Thoracic aorta (tissue), 2 donors: ENCODE data around the gene EPHB2. TPM values are rescaled to one million over a fixed set of nuclear protein-coding genes. Genes with fewer than 3 reads are reported as not detected.

Experiments
- ATAC-seq: fragments of 150-250 bp; one replicate; pipeline ENCODE4 v1.8.0; 2017; ENCODE audit warnings: low read depth; ENCODE audit not compliant: insufficient number of reproducible peaks, low FRiP score
- DNase-seq: peaks from one replicate; pipeline ENCODE4 v3.0.0-alpha.2; 2020; ENCODE audit warnings: low spot score
- H3K27ac ChIP-seq, 2 donors: fragments of 200-600 bp; sonication (generic); 1 replicate in 1 of 2; 2 replicates in 1 of 2; pipeline ENCODE4 v1.5.1; 2016; ENCODE audit warnings: mild to moderate bottlenecking in 2 of 2, moderate library complexity in 2 of 2
- H3K27me3 ChIP-seq: fragments of 200-600 bp; sonication (generic); replicated peaks from 2 replicates; pipeline ENCODE4 v1.6.0; 2016; ENCODE audit warnings: mild to moderate bottlenecking; ENCODE audit not compliant: insufficient read depth
- H3K36me3 ChIP-seq: fragments of 200-600 bp; sonication (generic); one replicate; pipeline ENCODE4 v1.5.1; 2016
- H3K4me1 ChIP-seq, 2 donors: fragments of 200-600 bp; sonication (generic); 1 replicate in 1 of 2; 2 replicates in 1 of 2; pipeline versions ENCODE4 v1.5.1 to v1.6.0; 2016; ENCODE audit warnings: low read depth in 2 of 2, mild to moderate bottlenecking in 1 of 2; ENCODE audit not compliant: control insufficient read depth in 1 of 2
- H3K4me3 ChIP-seq: fragments of 200-600 bp; sonication (generic); 2 replicates; pipeline ENCODE4 v1.5.1; 2016; ENCODE audit warnings: mild to moderate bottlenecking
- H3K9me3 ChIP-seq: fragments of 200-600 bp; sonication (generic); 2 replicates; pipeline ENCODE4 v1.5.1; 2016
- CTCF ChIP-seq: fragments of 200-600 bp; sonication (generic); IDR thresholded peaks from one replicate; pipeline ENCODE4 v1.5.1; 2019; ENCODE audit warnings: antibody characterized with exemption
- total RNA-seq, 2 donors: library from RNA; depleted of rRNA; stranded (reverse); fragments of >200 nt; gene quantifications; one replicate each; pipeline versions ENCODE4 v1.1.0 to v1.2.3, GENCODE V29; 2016

The EPHB2 gene
- total RNA-seq, 2 donors from 2014 or later, result 9.3 to 10.0 TPM

DNA sequence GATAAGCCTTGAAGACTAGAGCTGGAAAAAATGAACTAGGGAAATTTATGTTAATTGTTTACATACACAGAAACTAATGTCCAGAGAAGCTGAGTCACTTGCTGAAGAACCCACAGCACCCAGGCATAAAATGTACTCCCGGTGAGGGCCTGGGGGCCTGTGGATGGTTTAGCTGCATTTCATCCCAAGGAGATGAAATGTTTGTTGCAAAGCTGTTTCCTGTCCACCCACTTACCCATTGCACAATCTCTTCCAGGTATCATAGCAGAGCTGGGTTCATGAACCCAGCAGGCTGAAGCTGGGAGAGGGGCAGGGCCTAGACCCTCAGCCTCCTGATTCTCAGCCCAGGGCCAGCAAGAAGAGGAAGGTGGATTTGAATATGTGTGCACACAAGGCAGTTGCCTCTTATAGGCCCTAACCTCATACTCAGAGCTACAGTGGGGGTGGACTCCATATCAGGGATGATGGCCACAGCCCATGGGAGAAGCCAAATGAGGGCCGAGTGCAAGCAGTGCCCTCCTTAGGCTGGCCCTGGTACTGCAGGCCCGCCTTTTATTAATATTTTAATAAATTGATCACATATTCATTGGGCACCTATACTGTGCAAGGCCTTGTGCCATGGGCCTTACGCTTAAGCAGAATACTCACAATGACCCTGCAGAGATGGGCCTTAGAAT lies 151.3 kb downstream of the EPHB2 start:
- H3K36me3 ChIP-seq, result no peaks in the 10 kb centered on the region
- H3K4me3 ChIP-seq, result no peak overlapping the region
- no peaks in the 10 kb centered on the region for H3K27me3 ChIP-seq
- no peak overlapping the region for H3K27ac ChIP-seq
- no peaks in the 10 kb centered on the region for H3K4me1 ChIP-seq
- no peaks in the 10 kb centered on the region for H3K9me3 ChIP-seq
- ATAC-seq, result peak; percentile 56
- peak; percentile 69 for TF ChIP-seq CTCF
- DNase-seq, result no peak

GRCh38 chr1:22862752-22863151 lies 152.1 kb downstream of the EPHB2 start:
- no peaks in the 10 kb centered on the region for H3K9me3 ChIP-seq
- DNase-seq (no peak), ATAC-seq (no peak)
- H3K4me3 ChIP-seq, result no peak overlapping the region
- no peaks in the 10 kb centered on the region for H3K27me3 ChIP-seq
- no peaks in the 10 kb centered on the region for H3K36me3 ChIP-seq
- no peak for TF ChIP-seq CTCF
- H3K4me1 ChIP-seq, result no peaks in the 10 kb centered on the region
- H3K27ac ChIP-seq, result no peak overlapping the region

- no peak for TF ChIP-seq CTCF
Observed at GRCh38 chr1:22863766-22864165, 153.1 kb downstream of the EPHB2 start.

DNA sequence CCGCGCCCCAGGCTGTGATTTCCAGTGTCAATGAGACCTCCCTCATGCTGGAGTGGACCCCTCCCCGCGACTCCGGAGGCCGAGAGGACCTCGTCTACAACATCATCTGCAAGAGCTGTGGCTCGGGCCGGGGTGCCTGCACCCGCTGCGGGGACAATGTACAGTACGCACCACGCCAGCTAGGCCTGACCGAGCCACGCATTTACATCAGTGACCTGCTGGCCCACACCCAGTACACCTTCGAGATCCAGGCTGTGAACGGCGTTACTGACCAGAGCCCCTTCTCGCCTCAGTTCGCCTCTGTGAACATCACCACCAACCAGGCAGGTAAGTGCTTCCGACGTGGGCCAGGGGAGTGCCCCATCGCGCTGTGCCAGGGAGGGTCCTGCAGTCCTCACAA lies 154.2 kb downstream of the EPHB2 start:
- Histone ChIP-seq H3K27ac (no peak overlapping the region), H3K9me3 (no peaks in the 10 kb centered on the region), H3K4me1 (no peaks in the 10 kb centered on the region), H3K36me3 (no peaks in the 10 kb centered on the region), H3K27me3 (no peaks in the 10 kb centered on the region), H3K4me3 (no peak overlapping the region)
- TF ChIP-seq CTCF, result no peak
- DNase-seq (no peak), ATAC-seq (no peak)

More at GRCh38 chr1:22863766-22864165, 153.1 kb downstream of the EPHB2 start:
- no peak overlapping the region for H3K27ac ChIP-seq
- H3K9me3 ChIP-seq, result no peaks in the 10 kb centered on the region
- H3K36me3 ChIP-seq, result no peaks in the 10 kb centered on the region
- ATAC-seq, result no peak
- H3K4me3 ChIP-seq, result no peak overlapping the region
- no peaks in the 10 kb centered on the region for H3K27me3 ChIP-seq
- no peak for DNase-seq
- H3K4me1 ChIP-seq, result no peaks in the 10 kb centered on the region

GRCh38 chr1:22865736-22866135 lies 155.1 kb downstream of the EPHB2 start:
- no peak for ATAC-seq
- Histone ChIP-seq H3K36me3 (no peaks in the 10 kb centered on the region), H3K4me1 (peaks cover 0 to 5% of the 10 kb centered on the region in 2 donors), H3K4me3 (no peak overlapping the region), H3K27ac (no peak overlapping the region), H3K9me3 (no peaks in the 10 kb centered on the region), H3K27me3 (no peaks in the 10 kb centered on the region)
- DNase-seq, result no peak
- TF ChIP-seq CTCF, result no peak
